ENCODE measurements around the gene CGB1.
A peak's percentile ranks its signal among the peaks of the same experiment; 100 is the strongest.
"Not testable (repeated sequence)": the region's sequence is repeated elsewhere in the genome, so short reads cannot be mapped to it uniquely, and the experiment has no call there.

Gene CGB1

GRCh38 chr19:49022116-49022515 lies 14.6 kb downstream of the CGB1 start:
- DNase-seq (ENCODE audit: extremely low read depth, insufficient read length): no peak
- H3K27me3 ChIP-seq (replicated peaks; ENCODE audit: control insufficient read depth, insufficient read depth, low read length): no peaks in the 10 kb centered on the region
- no peaks in the 10 kb centered on the region for H3K36me3 ChIP-seq (ENCODE audit: control insufficient read depth, insufficient read depth, low read length)
- no peak overlapping the region for H3K4me3 ChIP-seq (replicated peaks; ENCODE audit: low read depth, low read length)
- TF ChIP-seq, protein P1, sequence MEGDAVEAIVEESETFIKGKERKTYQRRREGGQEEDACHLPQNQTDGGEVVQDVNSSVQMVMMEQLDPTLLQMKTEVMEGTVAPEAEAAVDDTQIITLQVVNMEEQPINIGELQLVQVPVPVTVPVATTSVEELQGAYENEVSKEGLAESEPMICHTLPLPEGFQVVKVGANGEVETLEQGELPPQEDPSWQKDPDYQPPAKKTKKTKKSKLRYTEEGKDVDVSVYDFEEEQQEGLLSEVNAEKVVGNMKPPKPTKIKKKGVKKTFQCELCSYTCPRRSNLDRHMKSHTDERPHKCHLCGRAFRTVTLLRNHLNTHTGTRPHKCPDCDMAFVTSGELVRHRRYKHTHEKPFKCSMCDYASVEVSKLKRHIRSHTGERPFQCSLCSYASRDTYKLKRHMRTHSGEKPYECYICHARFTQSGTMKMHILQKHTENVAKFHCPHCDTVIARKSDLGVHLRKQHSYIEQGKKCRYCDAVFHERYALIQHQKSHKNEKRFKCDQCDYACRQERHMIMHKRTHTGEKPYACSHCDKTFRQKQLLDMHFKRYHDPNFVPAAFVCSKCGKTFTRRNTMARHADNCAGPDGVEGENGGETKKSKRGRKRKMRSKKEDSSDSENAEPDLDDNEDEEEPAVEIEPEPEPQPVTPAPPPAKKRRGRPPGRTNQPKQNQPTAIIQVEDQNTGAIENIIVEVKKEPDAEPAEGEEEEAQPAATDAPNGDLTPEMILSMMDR (IDR thresholded peaks at IDR 0.05; ENCODE audit: insufficient read depth, low read length, poor library complexity, severe bottlenecking): no peak

DNA sequence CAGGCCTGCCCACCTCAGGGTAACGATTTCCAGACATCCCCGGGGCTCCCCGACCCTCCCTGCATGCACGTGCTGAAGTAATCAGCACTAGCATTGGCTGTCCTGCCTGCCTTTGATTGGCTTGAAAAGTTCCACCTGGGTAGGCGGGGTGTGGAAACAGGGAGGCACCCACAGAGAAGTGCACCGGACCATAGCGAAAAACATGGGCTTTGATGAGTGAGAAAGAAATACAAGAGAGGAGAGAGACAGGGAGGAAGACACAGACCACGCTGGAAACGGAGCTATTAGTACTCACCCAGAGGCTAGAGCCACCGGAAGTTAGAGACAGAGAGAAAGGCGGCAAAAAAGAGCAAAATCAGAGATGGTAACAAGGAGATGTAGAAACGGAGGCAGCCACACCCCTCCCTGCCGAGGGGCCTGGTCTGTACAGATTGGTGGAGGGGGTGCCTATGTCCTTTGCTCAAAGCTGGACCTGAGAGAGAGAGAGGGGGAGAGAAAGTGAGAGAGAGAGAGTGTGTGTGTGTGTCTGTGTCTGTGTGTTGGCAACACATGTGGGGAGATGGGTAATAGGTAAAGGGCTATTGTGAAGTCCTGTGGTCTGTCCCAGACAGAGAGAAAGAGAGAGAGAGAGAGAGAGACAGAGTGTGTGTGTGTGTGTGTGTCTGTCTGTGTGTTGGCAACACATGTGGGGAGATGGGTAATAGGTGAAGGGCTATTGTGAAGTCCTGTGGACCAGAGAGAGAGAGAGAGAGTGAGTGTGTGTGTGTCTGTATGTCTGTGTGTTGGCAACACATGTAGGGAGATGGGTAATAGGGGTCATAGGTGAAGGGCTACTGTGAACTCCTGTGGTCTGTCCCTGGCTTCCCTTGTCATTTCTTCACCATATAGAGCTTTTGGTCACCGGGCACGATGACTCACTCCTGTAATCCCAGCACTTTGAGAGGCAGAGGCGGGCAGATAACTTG lies 15.5 kb downstream of the CGB1 start:
- DNase-seq (ENCODE audit: extremely low read depth, insufficient read length): no peak
- H3K36me3 ChIP-seq (ENCODE audit: control insufficient read depth, insufficient read depth, low read length): peaks cover under 1% of the 10 kb centered on the region; the same call in 1 of the 2 replicates
- TF ChIP-seq, protein P1 (IDR thresholded peaks at IDR 0.05; ENCODE audit: insufficient read depth, low read length, poor library complexity, severe bottlenecking): no peak
- no peaks in the 10 kb centered on the region for H3K27me3 ChIP-seq (replicated peaks; ENCODE audit: control insufficient read depth, insufficient read depth, low read length)
- H3K4me3 ChIP-seq (replicated peaks; ENCODE audit: low read depth, low read length): no peak overlapping the region

- Histone ChIP-seq H3K4me3 (replicated peaks; ENCODE audit: low read depth, low read length) (no peak overlapping the region), H3K36me3 (ENCODE audit: control insufficient read depth, insufficient read depth, low read length) (peaks cover 7% of the 10 kb centered on the region), H3K27me3 (replicated peaks; ENCODE audit: control insufficient read depth, insufficient read depth, low read length) (no peaks in the 10 kb centered on the region)
- TF ChIP-seq, protein P1 (IDR thresholded peaks at IDR 0.05; ENCODE audit: insufficient read depth, low read length, poor library complexity, severe bottlenecking): no peak
- no peak for DNase-seq (ENCODE audit: extremely low read depth, insufficient read length)
Measured at GRCh38 chr19:49020342-49020741, 16.4 kb downstream of the CGB1 start.

- TF ChIP-seq, protein P1 (IDR thresholded peaks at IDR 0.05; ENCODE audit: insufficient read depth, low read length, poor library complexity, severe bottlenecking): peak; percentile 36
- no peaks in the 10 kb centered on the region for H3K27me3 ChIP-seq (replicated peaks; ENCODE audit: control insufficient read depth, insufficient read depth, low read length)
- peaks cover 9% of the 10 kb centered on the region for H3K36me3 ChIP-seq (ENCODE audit: control insufficient read depth, insufficient read depth, low read length)
- peak; percentile 66 for DNase-seq (ENCODE audit: extremely low read depth, insufficient read length)
- H3K4me3 ChIP-seq (replicated peaks; ENCODE audit: low read depth, low read length): peak overlapping the region; percentile 46
Measured at GRCh38 chr19:49019242-49019932, 17.3 kb downstream of the CGB1 start.

DNA sequence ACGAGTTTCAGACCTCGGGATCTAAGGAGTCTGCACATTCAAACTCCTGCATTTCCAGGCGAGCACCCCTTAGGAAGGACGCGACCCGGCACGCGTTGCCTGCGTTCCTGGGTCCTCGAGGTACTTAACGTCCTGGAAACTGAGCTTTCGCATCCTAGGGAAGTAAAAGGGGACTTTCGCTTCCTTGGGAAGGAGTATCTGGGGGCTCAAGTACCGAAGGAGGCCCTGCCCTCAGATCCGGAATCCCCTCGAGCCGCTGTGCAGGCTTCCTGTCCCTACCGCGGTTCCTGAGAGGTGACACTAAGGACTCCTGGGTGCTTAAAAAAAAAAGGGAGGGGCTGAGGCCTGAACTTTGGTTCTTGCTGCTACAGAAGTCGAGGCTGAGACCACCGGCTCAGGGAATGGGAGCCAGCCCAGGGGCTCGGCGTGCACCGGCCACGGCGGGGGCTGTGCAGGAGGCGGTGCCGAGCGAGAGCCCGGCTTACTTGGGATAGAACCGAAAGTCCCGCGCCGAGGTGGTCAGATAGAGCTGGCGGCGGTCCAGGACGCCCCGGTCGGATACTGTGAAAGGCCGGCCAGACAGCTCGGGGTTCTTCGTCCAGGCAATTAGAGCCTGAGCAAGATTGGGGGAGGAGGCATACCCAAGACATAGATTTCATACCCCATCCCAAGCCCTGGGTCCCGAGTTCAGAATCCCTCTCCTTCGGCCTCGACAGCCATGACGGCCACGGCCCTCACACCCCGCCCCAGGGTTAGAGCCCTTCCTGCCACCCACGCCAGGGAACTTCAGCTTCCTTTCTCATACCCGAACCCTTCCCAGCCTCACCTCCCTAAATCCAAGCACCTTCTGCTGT lies 18.1 kb downstream of the CGB1 start:
- not testable (repeated sequence) for H3K36me3 ChIP-seq (ENCODE audit: control insufficient read depth, insufficient read depth, low read length); H3K27me3 ChIP-seq (replicated peaks; ENCODE audit: control insufficient read depth, insufficient read depth, low read length); DNase-seq (ENCODE audit: extremely low read depth, insufficient read length)
- peak overlapping the region; percentile 46 for H3K4me3 ChIP-seq (replicated peaks; ENCODE audit: low read depth, low read length)
